ENCODE results near the gene PDILT. TPM values are rescaled to one million over a fixed set of nuclear protein-coding genes. Genes with fewer than 3 reads are reported as not detected.

The PDILT gene
- total RNA-seq, 1 experiment from 2014 or later = not detected

- H3K27ac ChIP-seq (ENCODE audit: low read length) = no peak within 1 kb of the TSS
- no peaks in the 10 kb centered on the region for H3F3A ChIP-seq (ENCODE audit: low read length, unreplicated experiment)
- intact Hi-C loops (cut with micrococcal nuclease) = no loop called here
- BruUV-seq (replicated peaks) = no TSS peak
- DNase-seq (no peak), ATAC-seq (no peak)
- H4K20me1 ChIP-seq (ENCODE audit: low read length) = no peaks in the 10 kb centered on the region
- no peaks in the 10 kb centered on the region for H3K36me3 ChIP-seq (ENCODE audit: low read depth, low read length)
- H3K4me2 ChIP-seq (ENCODE audit: low read length) = no peak within 1 kb of the TSS
- no peaks in the 10 kb centered on the region for H3K9me3 ChIP-seq (ENCODE audit: low read length)
- no peak within 1 kb of the TSS for H2AFZ ChIP-seq (ENCODE audit: low read length)
- H3K79me2 ChIP-seq (ENCODE audit: low read length) = no peaks in the 10 kb centered on the region
- H3K4me3 ChIP-seq (ENCODE audit: low read length) = no peak within 1 kb of the TSS
- no peaks in the 10 kb centered on the region for H3K4me1 ChIP-seq (ENCODE audit: insufficient read depth, low read length)
- POLR2A ChIA-PET (ENCODE audit: unreplicated experiment) = no interaction called here
- CTCF ChIA-PET = no interaction called here
- H3K27me3 ChIP-seq (ENCODE audit: low read length) = no peaks in the 10 kb centered on the region
- H3K9me2 ChIP-seq (replicated peaks; ENCODE audit: low read length) = no peaks in the 10 kb centered on the region
- TF ChIP-seq EZH2 (IDR thresholded peaks at IDR 0.05; ENCODE audit: low read length, unreplicated experiment) = no peak
- no peak for TF ChIP-seq EZH2phosphoT487 (IDR thresholded peaks at IDR 0.05; ENCODE audit: borderline replicate concordance, low read length)
- TF ChIP-seq CTCF (conservative IDR thresholded peaks at IDR 0.05; ENCODE audit: low read depth, low read length) = no peak
- no peak within 1 kb of the TSS for H3K9ac ChIP-seq (ENCODE audit: low read length)
Measured at GRCh38 chr16:20327444-20328041, 77.0 kb downstream of the PDILT start, which contains the start of gene GP2. Gene GP2 (minus strand): TSS chr16:20327513. CDS start chr16:20326431, 1,082 bp downstream.

- no peak overlapping the region for H3K4me3 ChIP-seq (ENCODE audit: low read length)
- ATAC-seq (no peak), DNase-seq (no peak)
- H3K4me2 ChIP-seq (ENCODE audit: low read length) = no peak overlapping the region
- H3K27ac ChIP-seq (ENCODE audit: low read length) = no peak overlapping the region
- H3K27me3 ChIP-seq (ENCODE audit: low read length) = no peaks in the 10 kb centered on the region
- H3K9me3 ChIP-seq (ENCODE audit: low read length) = no peaks in the 10 kb centered on the region
- no peaks in the 10 kb centered on the region for H3F3A ChIP-seq (ENCODE audit: low read length, unreplicated experiment)
- no peaks in the 10 kb centered on the region for H4K20me1 ChIP-seq (ENCODE audit: low read length)
- no peaks in the 10 kb centered on the region for H3K9me2 ChIP-seq (replicated peaks; ENCODE audit: low read length)
- intact Hi-C loops (cut with micrococcal nuclease) = no loop called here
- ChIA-PET CTCF (no interaction called here), POLR2A (ENCODE audit: unreplicated experiment) (no interaction called here)
- no peaks in the 10 kb centered on the region for H3K79me2 ChIP-seq (ENCODE audit: low read length)
- no peaks in the 10 kb centered on the region for H3K36me3 ChIP-seq (ENCODE audit: low read depth, low read length)
- BruUV-seq (replicated peaks) = no TSS peak
- H3K9ac ChIP-seq (ENCODE audit: low read length) = no peak overlapping the region
- H2AFZ ChIP-seq (ENCODE audit: low read length) = no peak overlapping the region
- no peaks in the 10 kb centered on the region for H3K4me1 ChIP-seq (ENCODE audit: insufficient read depth, low read length)
- no peak for TF ChIP-seq CTCF (conservative IDR thresholded peaks at IDR 0.05; ENCODE audit: low read depth, low read length)
- no peak for TF ChIP-seq EZH2phosphoT487 (IDR thresholded peaks at IDR 0.05; ENCODE audit: borderline replicate concordance, low read length)
- no peak for TF ChIP-seq EZH2 (IDR thresholded peaks at IDR 0.05; ENCODE audit: low read length, unreplicated experiment)
Measured at GRCh38 chr16:20326321-20326720, 78.2 kb downstream of the PDILT start.

GRCh38 chr16:20325005-20325404 lies 79.5 kb downstream of the PDILT start:
- Histone ChIP-seq H3K36me3 (ENCODE audit: low read depth, low read length) (no peaks in the 10 kb centered on the region), H3K79me2 (ENCODE audit: low read length) (no peaks in the 10 kb centered on the region), H3K27ac (ENCODE audit: low read length) (no peak overlapping the region), H3K4me3 (ENCODE audit: low read length) (no peak overlapping the region), H3K4me2 (ENCODE audit: low read length) (no peak overlapping the region), H3K9me2 (replicated peaks; ENCODE audit: low read length) (no peaks in the 10 kb centered on the region), H3K27me3 (ENCODE audit: low read length) (no peaks in the 10 kb centered on the region), H2AFZ (ENCODE audit: low read length) (no peak overlapping the region), H4K20me1 (ENCODE audit: low read length) (no peaks in the 10 kb centered on the region), H3K4me1 (ENCODE audit: insufficient read depth, low read length) (no peaks in the 10 kb centered on the region), H3K9ac (ENCODE audit: low read length) (no peak overlapping the region), H3F3A (ENCODE audit: low read length, unreplicated experiment) (no peaks in the 10 kb centered on the region), H3K9me3 (ENCODE audit: low read length) (no peaks in the 10 kb centered on the region)
- TF ChIP-seq EZH2 (IDR thresholded peaks at IDR 0.05; ENCODE audit: low read length, unreplicated experiment) (no peak), CTCF (conservative IDR thresholded peaks at IDR 0.05; ENCODE audit: low read depth, low read length) (no peak), EZH2phosphoT487 (IDR thresholded peaks at IDR 0.05; ENCODE audit: borderline replicate concordance, low read length) (no peak)
- ATAC-seq (no peak), DNase-seq (no peak)
- no TSS peak for BruUV-seq (replicated peaks)
- ChIA-PET CTCF (no interaction called here), POLR2A (ENCODE audit: unreplicated experiment) (no interaction called here)
- intact Hi-C loops (cut with micrococcal nuclease) = no loop called here
